Midbrain (tissue), 1 donor: ENCODE data around the gene KCNRG.
"Not testable (repeated sequence)": the region's sequence is repeated elsewhere in the genome, so short reads cannot be mapped to it uniquely, and the experiment has no call there.

Experiments used
- DNase-seq: peaks from one replicate; lab custom pipeline; 2025; lab: John Stamatoyannopoulos, UW

KCNRG gene

GRCh38 chr13:50015258-50015657, at the start of gene KCNRG:
Gene KCNRG, plus strand, starts transcription at chr13:50015444. Its CDS starts 50 bp downstream, at chr13:50015494.
- DNase-seq, result no peak

- DNase-seq, result no peak
These were observed 47.8 kb upstream of the KCNRG start for GRCh38 chr13:49967456-49967855.

- DNase-seq, result no peak
These were observed 42.5 kb upstream of the KCNRG start for GRCh38 chr13:49972709-49973108.

GRCh38 chr13:49975826-49976225, 39.4 kb upstream of the KCNRG start:
- no peak for DNase-seq

GRCh38 chr13:49976314-49977258, 38.7 kb upstream of the KCNRG start:
- peak; percentile 62 for DNase-seq

GRCh38 chr13:49977992-49978391, 37.3 kb upstream of the KCNRG start:
- DNase-seq, result no peak

GRCh38 chr13:49980266-49980665, 35.0 kb upstream of the KCNRG start:
- DNase-seq, result no peak

- DNase-seq, result no peak
These were observed 30.1 kb upstream of the KCNRG start for GRCh38 chr13:49985129-49985528.

GRCh38 chr13:49986471-49986870, 28.8 kb upstream of the KCNRG start:
- no peak for DNase-seq

GRCh38 chr13:49990612-49991011, 24.6 kb upstream of the KCNRG start:
- not testable (repeated sequence) for DNase-seq

- no peak for DNase-seq
These were observed 22.1 kb upstream of the KCNRG start for GRCh38 chr13:49993111-49993510.

- DNase-seq, result no peak
These were observed 21.6 kb upstream of the KCNRG start for GRCh38 chr13:49993666-49994065.

GRCh38 chr13:49995625-49996101, 19.6 kb upstream of the KCNRG start:
- no peak for DNase-seq

- peak; percentile 92 for DNase-seq
These were observed 18.9 kb upstream of the KCNRG start for GRCh38 chr13:49996161-49996915.

- peak; percentile 93 for DNase-seq
These were observed 18.0 kb upstream of the KCNRG start, which contains the start of gene TRIM13 for GRCh38 chr13:49996951-49997895. Gene TRIM13, plus strand, starts transcription at chr13:49997042. Its CDS starts 14,899 bp downstream, at chr13:50011941.

- no peak for DNase-seq
These were observed 17.3 kb upstream of the KCNRG start for GRCh38 chr13:49997955-49998354.

GRCh38 chr13:49998714-49999624, 16.3 kb upstream of the KCNRG start:
- no peak for DNase-seq

- DNase-seq, result no peak
These were observed 14.0 kb upstream of the KCNRG start for GRCh38 chr13:50001287-50001686.

- DNase-seq, result no peak
These were observed 8.7 kb upstream of the KCNRG start for GRCh38 chr13:50006426-50007135.

- peak; percentile 58 for DNase-seq
These were observed 3.8 kb upstream of the KCNRG start for GRCh38 chr13:50011461-50011860.
